HG03520 (cell line): ENCODE results near the gene MACROH2A1.

ENCODE experiments used
- ATAC-seq: cut with Tn5 transposase; IDR thresholded peaks from one replicate; pipeline ENCODE4 v1.9.1; 2021; ENCODE audit warnings: mild to moderate bottlenecking, moderate library complexity; ENCODE audit not compliant: unreplicated experiment

The MACROH2A1 gene

DNA sequence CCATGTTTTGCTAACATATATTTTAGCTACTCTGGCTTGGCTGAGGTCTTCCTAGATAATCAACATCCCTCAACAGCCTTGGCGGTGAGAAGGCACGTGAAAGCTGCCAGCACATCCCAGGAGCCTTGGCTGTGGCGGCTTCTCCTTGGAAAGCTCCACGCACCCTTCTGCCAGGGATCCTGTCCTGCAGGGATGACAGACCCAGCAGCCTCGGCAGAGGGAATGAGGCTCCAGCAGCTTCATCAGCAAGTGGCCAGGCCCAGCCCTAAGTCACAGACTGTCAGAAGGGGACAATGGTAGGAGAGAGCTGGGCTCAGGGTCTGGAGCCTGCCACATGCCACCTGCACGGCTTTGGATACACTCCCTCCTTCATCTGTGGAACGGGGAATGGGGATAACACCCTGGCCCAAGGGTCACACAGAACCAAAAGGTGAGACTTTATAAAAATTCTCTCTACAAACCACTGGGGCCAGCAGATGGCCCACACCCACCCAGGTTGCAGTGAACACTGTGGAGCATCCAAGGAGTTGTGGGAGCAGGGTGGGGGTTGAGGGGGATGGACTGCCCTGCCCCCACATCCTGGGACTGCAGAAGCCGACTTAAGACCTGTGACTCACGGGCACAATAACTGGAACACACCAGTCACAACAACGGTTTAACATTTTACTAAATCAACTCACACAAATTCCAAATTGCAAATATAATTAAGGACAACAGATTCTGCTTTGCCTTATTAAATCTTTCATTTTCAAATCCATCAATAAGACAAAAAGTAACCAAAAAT is 65.1 kb downstream of the MACROH2A1 start:
- no peak for ATAC-seq

DNA sequence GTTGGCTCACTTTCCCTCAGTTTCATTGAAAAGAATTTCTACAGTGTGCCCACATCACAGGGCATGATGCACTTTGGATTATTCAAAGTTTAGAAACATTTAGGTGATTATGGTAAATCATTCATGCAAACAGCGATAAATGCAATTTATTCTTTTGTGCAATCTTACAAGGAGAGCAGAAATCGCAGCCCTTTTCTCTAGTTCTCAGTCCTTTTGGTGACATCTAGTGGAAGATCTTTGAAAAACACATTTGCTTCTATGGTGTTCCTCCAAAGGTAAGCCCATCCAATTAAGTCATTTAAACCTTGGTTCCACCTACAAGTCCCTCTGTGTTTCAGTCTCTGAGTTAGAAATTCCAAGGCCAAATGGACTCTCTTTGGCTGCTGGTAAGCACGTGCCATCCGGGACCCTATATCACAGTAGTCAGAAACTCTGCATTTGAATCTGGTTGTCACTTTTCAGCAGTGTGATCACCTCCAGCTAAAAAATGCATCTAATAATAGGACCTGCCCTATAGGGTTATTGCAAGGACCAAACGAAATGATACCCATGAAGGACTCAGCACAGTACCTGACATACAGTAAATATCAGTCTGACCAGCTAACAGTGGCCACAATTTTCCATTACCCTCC is 66.4 kb downstream of the MACROH2A1 start:
- no peak for ATAC-seq

DNA sequence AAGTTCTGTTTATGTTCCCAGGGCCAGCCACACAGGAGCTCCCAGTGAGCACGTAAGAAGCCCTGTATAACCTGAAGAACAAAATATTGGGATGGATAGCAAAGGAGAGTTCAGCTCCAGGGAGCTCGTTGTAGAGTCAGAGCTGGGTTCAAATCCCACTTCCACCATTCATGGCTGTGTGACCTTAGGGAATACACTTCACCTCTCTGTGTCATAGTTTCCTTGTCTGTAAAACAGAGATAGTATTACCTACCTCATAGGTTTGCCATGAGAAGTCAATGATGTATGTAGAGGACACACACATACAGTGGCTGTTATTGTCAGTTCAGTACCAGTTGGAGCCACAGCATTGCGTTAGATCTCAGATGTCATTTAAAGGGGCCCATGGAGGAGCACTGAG is 67.4 kb downstream of the MACROH2A1 start:
- no peak for ATAC-seq

DNA sequence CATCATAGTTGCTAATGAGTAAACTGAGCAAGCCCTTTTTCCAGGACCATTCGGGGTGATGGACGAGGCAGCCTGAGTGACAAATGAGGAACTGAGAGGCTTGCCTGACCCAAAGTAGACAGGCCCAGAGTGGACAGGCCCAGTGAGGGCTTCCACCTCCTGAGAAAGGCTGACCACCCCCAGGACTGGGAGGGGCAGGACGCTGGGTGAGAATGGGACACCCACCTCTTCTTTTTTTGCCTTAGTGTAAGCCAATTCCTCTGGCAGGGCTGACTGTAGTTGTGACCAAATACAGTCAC is 68.3 kb downstream of the MACROH2A1 start:
- ATAC-seq = no peak

DNA sequence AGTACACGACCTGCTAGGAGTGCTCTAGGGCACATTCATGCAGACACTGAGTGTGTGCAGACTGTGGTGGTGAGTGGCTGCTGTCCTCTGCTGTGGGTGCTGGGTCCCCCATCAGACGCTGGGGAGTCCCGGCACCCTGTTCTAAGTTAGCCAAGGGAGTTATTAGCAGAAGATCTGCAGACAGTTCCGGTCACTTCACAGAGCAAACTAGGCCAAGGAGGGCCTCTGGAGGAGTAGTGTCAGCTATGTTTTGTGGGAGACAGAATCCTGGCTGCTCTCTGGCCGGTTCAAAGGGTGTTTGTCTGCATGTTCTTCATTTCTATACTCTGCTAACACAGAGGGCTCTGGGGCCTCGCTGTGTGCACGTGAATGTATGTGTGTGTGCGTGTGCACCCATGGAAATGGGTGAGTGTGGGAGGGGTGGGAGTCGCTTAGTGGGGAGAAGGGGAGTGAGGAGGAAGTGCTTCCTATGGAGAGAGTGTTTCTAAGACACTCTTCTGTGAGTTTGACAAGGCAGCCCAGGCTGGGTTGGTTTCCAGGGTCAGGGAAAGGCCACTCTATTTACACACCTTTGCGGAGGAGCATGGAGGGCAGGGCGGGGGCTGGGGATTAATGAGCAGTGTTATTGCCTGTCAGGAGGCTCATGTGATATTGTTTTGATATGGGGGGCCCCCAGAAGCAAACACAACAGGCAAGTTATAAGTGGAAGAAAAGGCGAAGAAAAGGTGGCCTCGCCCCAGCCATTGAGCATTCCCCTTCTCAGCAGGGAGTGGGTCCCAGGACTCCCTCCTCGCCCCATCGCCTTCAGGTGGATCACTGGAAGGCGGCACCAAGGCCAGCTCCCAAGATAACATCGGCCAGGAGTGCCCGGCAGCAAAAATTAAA is 68.9 kb downstream of the MACROH2A1 start:
- ATAC-seq = no peak

DNA sequence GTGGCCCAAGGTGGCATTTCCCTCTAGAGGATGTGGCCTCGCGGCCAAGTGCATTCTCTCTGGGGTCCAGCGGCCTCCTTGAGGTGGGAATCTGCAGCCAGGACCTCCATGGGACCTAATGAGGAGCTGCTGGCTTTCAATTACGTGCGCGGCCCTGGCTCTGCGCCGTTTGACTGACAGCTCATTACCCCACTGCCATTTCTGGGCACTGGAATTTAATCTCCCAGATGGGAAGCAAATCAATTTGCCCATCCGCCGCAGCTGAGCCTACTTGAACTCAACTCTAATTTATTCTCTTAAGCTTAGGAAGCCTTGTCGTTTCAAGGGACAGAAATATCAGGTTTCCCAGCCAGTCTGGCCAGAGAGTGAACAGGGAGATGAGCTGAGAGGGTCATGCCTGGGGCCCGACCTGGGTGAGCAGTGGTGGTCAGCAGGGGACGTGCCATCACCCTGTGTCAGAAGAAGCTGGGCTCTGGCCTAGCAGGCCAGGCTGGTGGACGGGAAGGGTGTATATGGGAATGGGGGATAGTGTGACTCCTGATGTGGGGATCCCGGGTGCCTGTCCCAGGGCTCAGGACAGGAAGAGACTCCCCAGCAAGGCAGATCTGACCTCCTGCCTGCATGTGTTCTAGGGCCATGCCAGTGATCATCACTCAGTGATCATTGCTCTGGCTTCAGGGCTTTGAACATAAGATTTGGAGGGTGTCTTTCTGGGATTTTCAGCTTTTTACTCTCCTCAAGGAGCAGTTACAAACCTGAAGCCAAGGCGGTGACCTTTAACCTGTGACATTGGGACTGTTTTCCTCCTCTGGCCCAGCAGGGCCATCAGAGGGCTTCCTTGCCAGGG is 69.7 kb downstream of the MACROH2A1 start:
- ATAC-seq = no peak

DNA sequence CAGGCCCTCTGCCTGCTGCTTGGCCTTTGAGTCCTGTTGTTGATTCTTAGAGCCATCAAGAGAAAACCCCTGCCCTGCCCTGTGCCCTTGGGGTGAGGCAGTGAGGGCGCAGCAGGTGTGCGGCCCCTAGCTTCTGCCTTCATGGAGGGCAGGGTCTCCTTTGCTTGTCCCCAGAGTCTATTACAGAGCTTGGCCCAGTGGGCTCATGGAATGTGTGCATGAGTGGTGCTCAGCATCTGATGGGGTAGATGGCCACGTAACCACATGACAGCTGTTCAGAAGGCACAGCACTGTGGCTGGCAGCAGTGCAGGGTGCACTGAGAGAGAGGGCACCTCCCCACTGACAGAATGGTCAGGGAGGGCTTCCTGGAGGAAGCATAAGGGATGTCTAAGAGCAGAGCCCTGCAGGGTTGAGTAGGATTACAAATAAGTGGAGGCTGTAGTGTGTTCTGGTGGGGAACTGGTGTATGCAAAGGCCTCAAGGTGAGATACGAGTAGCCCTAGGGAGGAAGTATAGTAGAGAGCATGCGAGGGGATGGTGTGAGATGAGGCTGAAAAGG is 70.8 kb downstream of the MACROH2A1 start:
- no peak for ATAC-seq

DNA sequence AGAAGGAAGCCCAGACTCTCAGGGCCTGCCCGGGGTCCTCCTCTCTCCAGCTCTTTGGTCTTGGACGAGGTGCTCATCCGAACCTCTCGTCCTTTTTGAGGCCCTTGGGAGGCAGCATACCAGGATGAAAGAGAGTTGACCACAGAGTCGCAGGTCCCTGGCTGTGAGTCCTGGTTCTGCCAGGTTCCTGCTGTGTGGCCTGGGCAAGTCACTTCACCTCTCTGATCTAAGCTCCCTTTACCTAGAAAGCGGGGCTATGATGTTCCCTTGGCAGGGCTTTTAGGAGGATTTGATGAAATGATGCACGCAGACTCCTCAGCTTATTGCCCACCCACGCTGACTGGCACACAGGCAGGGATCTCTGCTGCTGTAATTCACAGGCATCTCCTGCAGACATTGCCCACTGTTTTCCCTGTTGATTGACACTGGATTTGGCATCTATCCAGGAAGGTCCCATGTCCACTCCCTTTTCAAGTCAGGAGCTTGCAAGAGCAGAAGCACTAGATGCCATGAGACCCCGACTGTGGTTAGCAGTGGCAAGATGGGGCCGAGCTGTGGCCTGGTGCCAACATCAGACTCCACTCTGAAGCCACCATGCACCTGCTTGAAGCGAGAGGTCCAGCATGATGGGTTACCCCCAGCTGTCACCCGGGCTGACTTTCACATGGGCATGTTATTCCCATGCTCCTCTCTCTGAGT is 71.5 kb downstream of the MACROH2A1 start:
- no peak for ATAC-seq

DNA sequence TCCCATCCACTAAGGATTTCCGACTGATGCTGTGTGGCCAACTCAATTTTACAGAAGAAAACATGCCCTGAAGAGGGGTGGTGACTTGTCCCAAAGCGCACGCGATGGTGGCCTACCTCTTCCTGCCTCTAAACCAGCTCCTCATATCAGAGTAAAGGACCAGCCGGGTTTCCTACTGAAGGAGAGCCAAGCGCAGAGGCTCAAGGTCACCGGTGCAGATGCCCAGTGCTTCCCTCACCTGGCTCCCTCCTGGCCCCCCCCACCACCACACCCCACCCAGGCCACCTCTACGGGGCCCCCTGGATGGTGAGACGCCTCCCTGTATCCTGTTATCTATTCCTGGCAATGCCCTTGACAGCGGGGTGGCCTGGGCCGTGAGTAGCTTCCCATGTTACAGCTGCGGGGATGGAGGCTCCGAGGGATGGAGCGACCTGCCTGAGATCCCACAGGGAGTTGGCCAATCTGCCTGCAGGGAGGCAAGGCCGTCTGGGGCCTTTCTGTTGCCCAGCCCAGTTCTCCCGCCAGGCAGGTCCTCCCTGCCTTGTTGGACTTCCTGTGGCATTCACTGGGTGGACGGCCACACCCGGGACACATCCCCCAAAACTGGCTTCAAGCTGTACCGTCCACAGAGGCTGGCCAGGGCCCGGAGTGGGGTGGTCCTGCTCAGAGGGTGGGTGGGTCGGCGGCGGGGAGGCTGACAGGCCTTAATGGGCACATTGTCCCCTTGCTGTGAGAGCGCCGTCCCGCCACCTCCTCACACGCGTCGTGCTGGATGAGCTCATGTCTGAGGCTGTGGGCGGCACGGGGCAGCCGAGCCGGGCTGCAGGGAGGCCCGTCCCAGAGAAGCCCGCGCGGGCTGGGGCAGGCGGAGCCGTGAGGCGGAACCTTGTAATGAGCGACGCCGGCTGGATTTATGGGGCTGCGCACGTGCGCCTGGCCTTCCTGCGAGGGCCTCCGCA is 72.5 kb downstream of the MACROH2A1 start:
- ATAC-seq = no peak

DNA sequence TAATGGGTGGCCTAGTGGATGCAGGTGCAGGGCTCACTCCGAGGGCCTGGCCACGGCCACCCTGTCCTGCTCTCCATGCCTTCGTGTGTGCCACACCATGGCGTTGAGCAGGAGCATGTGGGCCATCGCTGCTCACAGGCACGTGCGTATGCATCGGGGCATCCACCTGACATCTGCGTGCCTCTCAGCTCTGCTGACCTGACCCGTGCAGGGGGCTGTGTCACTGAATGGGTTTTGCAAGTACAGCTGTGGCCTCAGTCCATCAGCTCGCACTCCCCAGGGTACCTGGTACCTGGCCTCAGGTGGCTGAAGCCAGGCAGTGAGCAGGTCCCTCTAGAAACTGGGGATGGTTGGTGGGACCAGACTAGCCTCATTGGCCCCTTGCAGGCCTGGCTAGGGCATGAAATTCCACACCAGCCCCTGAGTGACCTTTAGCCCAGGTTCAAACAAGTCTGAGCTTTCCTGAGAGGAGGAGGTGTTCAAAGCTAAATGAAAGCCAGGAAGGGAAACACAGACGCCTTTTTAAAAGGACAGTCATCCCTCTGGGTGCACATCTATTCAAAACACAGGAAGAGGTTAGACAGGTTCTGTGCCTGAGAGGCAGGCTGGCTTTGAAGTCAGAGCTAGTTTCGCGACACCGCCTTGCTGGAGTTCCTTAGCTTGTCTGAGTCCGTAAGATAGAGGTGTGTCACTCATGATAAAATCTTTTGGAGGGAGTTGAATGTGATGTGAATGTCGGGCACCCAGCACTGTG is 74.0 kb downstream of the MACROH2A1 start:
- ATAC-seq = no peak

DNA sequence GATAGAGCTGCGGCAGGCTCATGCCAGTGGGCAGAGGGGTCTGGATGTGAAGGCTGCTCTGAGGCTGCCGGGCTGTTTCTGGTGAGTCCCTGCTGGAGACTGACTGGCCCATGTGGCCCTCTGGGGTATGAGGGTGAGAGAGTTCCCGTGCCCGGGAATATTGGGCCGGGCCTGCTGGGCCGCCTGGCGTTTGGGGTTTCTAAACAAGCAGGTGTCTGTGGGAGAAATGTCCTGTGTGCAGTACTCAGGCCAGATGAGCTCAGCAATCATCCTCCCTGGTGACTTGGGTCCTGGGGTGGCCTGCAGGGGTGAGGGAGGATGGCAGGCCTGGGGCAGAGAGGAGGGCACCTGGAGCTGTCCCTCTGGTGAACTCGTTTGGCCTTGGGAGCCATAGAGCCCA is 74.9 kb downstream of the MACROH2A1 start:
- ATAC-seq = no peak

DNA sequence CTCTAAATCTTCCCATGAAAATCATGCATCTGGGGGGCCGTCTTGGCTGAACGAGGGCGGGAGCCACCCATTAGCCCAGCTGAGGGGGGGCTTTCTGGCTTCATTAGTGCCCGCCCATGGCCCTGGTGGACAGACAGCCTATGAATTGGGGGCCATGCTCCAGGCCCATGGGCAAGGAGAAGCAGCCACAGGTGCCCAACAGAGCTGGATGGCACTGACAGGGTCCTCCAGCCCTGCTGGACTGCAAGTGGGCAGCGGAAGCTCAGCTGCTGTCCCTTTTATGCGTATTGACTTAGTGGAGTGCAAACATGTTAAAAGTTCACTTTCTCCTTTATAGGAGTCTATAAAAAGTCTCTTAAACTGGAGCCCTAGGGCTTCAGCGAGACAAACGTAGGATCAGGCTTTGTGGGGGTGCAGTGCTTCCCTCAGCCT is 75.3 kb downstream of the MACROH2A1 start:
- ATAC-seq = no peak

DNA sequence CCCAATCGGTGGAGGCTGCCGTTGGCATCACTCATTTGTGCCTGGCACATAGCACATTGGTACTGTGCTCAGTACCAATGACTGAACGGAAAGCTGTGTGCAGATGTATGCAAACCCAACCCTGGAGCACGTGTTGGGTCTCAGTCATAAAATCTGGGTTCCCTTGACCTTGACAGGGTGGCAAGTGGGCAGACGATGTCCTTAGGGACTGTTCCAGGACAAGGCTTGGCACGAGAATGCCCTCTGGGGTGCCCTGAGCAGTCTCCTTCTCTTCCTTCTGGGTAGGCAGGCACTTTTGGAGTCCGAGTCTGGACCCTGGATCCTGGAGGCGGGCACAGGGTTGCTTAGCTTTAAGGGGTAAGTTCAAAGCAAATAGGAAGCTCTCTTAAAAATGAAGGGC is 75.8 kb downstream of the MACROH2A1 start:
- no peak for ATAC-seq

DNA sequence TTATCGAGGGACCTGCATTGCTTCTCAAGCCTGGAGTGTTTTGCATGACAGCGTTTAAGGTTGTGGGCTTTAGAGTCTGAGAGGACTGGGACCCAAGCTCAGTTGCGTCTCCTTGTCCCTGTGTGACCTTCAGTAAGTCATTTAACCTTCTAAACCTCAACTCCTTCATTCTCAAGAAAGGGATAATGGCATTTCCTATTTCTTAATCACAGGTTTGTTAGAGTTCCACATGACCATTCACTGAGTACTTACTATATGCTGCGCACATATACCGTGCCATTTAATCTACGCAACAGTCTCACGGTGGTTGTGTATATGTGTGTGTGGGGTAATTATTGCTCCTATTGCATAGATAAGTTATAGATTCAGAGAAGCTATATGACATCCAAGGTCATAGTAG is 76.3 kb downstream of the MACROH2A1 start:
- ATAC-seq = no peak

DNA sequence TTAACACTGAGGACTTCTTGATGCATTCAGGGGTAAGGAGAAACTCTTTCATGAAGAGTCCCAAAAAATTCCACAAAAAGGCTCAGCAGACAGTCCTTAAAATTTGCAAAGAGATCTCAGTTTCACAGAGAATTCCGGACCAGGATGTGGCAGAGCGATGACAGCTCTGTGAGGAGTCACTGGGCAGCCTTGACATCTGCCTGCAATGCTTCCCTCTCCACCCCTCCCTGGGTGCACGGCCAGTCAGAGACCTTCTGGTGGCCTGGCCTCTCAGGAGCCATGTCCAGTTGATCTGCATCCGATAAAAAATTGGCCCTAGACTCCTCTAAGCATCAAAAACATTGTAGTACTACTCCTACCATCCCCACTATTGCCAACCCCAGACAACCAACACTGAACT is 76.8 kb downstream of the MACROH2A1 start:
- ATAC-seq = no peak

DNA sequence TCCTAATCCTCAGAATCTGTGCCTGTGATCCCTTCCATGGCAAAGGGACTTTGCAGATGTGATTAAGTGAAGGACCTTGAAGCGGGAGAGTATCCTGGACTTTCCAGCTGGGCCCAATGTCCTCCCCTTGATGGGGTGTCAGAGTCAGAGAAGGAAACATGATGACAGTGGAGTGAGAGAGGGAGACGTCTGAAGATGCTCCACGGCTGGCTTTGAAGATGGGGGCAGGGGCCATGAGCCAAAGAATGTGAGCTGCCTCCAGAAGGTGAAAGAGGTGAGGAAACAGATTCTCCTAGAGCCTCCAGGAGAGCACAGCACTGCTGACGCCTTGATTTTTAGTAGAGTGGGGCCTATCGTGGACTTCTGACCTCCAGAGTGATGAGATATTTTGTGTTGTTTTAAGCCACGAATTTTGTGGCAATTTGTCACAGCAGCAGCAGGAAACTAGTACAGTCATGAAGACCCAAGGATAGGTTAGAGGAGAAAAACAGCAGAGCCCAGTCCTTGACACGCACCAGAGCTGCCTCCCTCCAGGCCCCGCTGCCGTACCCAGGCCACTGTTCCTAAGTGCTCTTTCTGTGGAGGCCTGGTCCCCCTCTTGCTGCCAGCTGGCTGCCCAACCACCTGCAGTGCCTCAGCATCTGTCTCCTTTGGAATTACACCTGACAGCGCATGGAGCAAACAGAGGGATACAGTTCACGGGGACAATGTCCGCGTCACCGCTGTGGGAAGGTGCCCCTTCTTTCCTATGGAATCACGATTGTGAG is 78.1 kb downstream of the MACROH2A1 start:
- no peak for ATAC-seq

DNA sequence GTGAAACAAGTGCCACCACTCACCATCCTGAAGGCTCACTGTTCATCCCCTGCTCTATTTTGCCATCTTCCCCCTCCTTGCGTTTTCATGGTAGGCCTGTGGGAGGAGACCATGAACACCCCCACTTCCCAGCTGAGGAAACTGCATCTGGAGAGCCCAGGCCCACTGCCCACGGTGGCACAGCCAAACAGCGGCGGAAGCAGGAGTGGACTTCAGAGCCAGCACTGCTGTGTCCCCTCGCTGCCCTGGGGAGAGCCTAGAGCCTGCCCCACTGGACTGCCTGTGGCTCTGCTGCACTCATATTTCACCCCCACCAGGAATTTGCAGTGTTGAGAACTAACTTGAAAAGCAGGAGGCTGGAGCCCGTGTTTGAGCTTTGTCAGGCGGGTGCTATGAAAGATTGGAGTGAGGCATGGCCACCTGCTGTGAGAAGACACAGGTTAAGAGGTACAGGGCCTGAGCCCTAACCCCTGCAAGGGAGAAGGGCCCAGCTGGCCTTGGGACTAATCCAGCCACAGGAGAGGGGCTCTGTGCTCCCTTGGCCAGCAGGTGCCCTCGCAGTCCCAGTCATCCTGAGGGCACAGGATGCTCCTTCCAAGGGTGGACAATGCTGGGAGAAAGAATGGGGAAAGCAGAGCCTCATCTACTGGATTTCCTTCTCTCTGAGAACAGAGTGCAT is 79.0 kb downstream of the MACROH2A1 start:
- ATAC-seq = no peak
